ENCODE data around the gene LTB4R. TPM values are rescaled to one million over a fixed set of nuclear protein-coding genes. Genes with fewer than 3 reads are reported as not detected.

The LTB4R gene
- 6.7 TPM for polyA plus RNA-seq (ENCODE audit: insufficient read length)
- long read RNA-seq, donor 1, partial matches to known transcripts, result 0 of 1 reads
- long read RNA-seq, donor 1, other reads (novel, unspliced or antisense), result 0 of 1 reads
- long read RNA-seq, donor 2, result 0 reads
- long read RNA-seq, donor 3, partial matches to known transcripts, result 0 of 1 reads
- long read RNA-seq, donor 3, other reads (novel, unspliced or antisense), result 0 of 1 reads
- long read RNA-seq, donor 4, partial matches to known transcripts, result 0 of 1 reads
- long read RNA-seq, donor 4, other reads (novel, unspliced or antisense), result 0 of 1 reads
- long read RNA-seq, donor 5, full-length matches to known transcripts, result 3 of 3 reads
- long read RNA-seq, donor 5, partial matches to known transcripts, result 0 of 3 reads
- long read RNA-seq, donor 5, other reads (novel, unspliced or antisense), result 0 of 3 reads
- long read RNA-seq, donor 6, result 0 reads
- long read RNA-seq, donor 7, full-length matches to known transcripts, result 2 of 2 reads
- long read RNA-seq, donor 7, partial matches to known transcripts, result 0 of 2 reads
- long read RNA-seq, donor 7, other reads (novel, unspliced or antisense), result 0 of 2 reads
- long read RNA-seq, donor 8, result 0 reads

- DNase-seq, result peak; percentile 60
These were observed at the start of gene LTB4R for GRCh38 chr14:24310646-24311604. LTB4R (plus strand) TSS chr14:24311502; CDS start chr14:24315652, 4,150 bp downstream.

- no peak for DNase-seq
These were observed 49.4 kb upstream of the LTB4R start for GRCh38 chr14:24261969-24262327.

- no peak for DNase-seq
These were observed 48.2 kb upstream of the LTB4R start, which contains the start of gene TGM1 for GRCh38 chr14:24262821-24263733. TGM1 (minus strand) TSS chr14:24263177; CDS start chr14:24262352, 825 bp downstream.

- DNase-seq, result no peak
These were observed 47.5 kb upstream of the LTB4R start for GRCh38 chr14:24263848-24264247.

- DNase-seq, result no peak
These were observed 47.0 kb upstream of the LTB4R start for GRCh38 chr14:24264298-24264697.

GRCh38 chr14:24266344-24267244 lies 44.7 kb upstream of the LTB4R start:
- no peak for DNase-seq

- DNase-seq, result no peak
These were observed 43.8 kb upstream of the LTB4R start for GRCh38 chr14:24267516-24267915.

GRCh38 chr14:24268225-24268624 lies 43.1 kb upstream of the LTB4R start:
- DNase-seq, result no peak

- DNase-seq, result no peak
These were observed 41.9 kb upstream of the LTB4R start for GRCh38 chr14:24269368-24269767.

GRCh38 chr14:24269910-24270536 lies 41.3 kb upstream of the LTB4R start:
- DNase-seq, result no peak

GRCh38 chr14:24270537-24271133 lies 40.7 kb upstream of the LTB4R start:
- no peak for DNase-seq

GRCh38 chr14:24271134-24271833 lies 40.0 kb upstream of the LTB4R start, which contains the start of gene RABGGTA:
RABGGTA (minus strand) TSS chr14:24271597; CDS start chr14:24271115, 482 bp downstream.
- peak; percentile 88 for DNase-seq

- DNase-seq, result no peak
These were observed 39.5 kb upstream of the LTB4R start for GRCh38 chr14:24271834-24272263.

- no peak for DNase-seq
These were observed 38.8 kb upstream of the LTB4R start for GRCh38 chr14:24272467-24272866.

GRCh38 chr14:24273422-24273998 lies 37.8 kb upstream of the LTB4R start:
- DNase-seq, result no peak

GRCh38 chr14:24274101-24274543 lies 37.2 kb upstream of the LTB4R start:
- no peak for DNase-seq

- DNase-seq, result no peak
These were observed 34.2 kb upstream of the LTB4R start for GRCh38 chr14:24277071-24277470.
